Measurements from ENCODE around the gene VPS18.

Gene VPS18

GRCh38 chr15:40936709-40937666 is 42.7 kb downstream of the VPS18 start:
- no peak for DNase-seq (ENCODE audit: low read depth)

GRCh38 chr15:40937762-40938535 is 43.7 kb downstream of the VPS18 start:
- no peak for DNase-seq (ENCODE audit: low read depth)

- no peak for DNase-seq (ENCODE audit: low read depth)
Measured at GRCh38 chr15:40938536-40938870, 44.3 kb downstream of the VPS18 start.

- no peak for DNase-seq (ENCODE audit: low read depth)
Measured at GRCh38 chr15:40940296-40940801, 46.1 kb downstream of the VPS18 start.

- DNase-seq (ENCODE audit: low read depth), result no peak
Measured at GRCh38 chr15:40941068-40941527, 46.8 kb downstream of the VPS18 start.

GRCh38 chr15:40941528-40942336 is 47.5 kb downstream of the VPS18 start:
- DNase-seq (ENCODE audit: low read depth), result peak; percentile 46

- DNase-seq (ENCODE audit: low read depth), result no peak
Measured at GRCh38 chr15:40942337-40942854, 48.1 kb downstream of the VPS18 start.

GRCh38 chr15:40942878-40943277 is 48.6 kb downstream of the VPS18 start:
- DNase-seq (ENCODE audit: low read depth), result no peak

- no peak for DNase-seq (ENCODE audit: low read depth)
Measured at GRCh38 chr15:40943764-40944365, 49.6 kb downstream of the VPS18 start.

GRCh38 chr15:40944510-40945296 is 50.5 kb downstream of the VPS18 start:
- no peak for DNase-seq (ENCODE audit: low read depth)

GRCh38 chr15:40948706-40949473 is 54.6 kb downstream of the VPS18 start:
- DNase-seq (ENCODE audit: low read depth), result no peak

GRCh38 chr15:40949756-40950207 is 55.5 kb downstream of the VPS18 start:
- no peak for DNase-seq (ENCODE audit: low read depth)

GRCh38 chr15:40951764-40952163 is 57.5 kb downstream of the VPS18 start:
- no peak for DNase-seq (ENCODE audit: low read depth)

GRCh38 chr15:40952301-40952900 is 58.2 kb downstream of the VPS18 start:
- no peak for DNase-seq (ENCODE audit: low read depth)

- peak; percentile 74 for DNase-seq (ENCODE audit: low read depth)
Measured at GRCh38 chr15:40952901-40953712, 58.9 kb downstream of the VPS18 start, which contains the start of gene CHAC1. Gene CHAC1, plus strand, starts transcription at chr15:40953471. Its CDS starts 113 bp downstream, at chr15:40953584.
